ENCODE data around the gene OR10V1.

The OR10V1 gene

GRCh38 chr11:59756845-59757244, 43.2 kb upstream of the OR10V1 start:
- Histone ChIP-seq H3K36me3 (peaks cover 19% of the 10 kb centered on the region), H3K27ac (peak overlapping the region; percentile 99), H3K4me3 (ENCODE audit: low read depth in 1 of 2, low read length in 1 of 2) (peak overlapping the region; percentile 87 to 90), H3K9me3 (no peaks in the 10 kb centered on the region), H3K4me1 (ENCODE audit: control insufficient read depth in 1 of 2, insufficient read depth in 1 of 2, low read depth in 1 of 2, low read length in 1 of 2) (peaks cover 77 to 85% of the 10 kb centered on the region in 2 experiments), H3K27me3 (no peaks in the 10 kb centered on the region)
- TF ChIP-seq CTCF (IDR thresholded peaks at IDR 0.05) = peak; percentile 21

GRCh38 chr11:59756558-59756840, 42.9 kb upstream of the OR10V1 start:
- Histone ChIP-seq H3K36me3 (peaks cover 18% of the 10 kb centered on the region), H3K4me1 (ENCODE audit: control insufficient read depth in 1 of 2, insufficient read depth in 1 of 2, low read depth in 1 of 2, low read length in 1 of 2) (peaks cover 76 to 83% of the 10 kb centered on the region in 2 experiments), H3K27ac (peak overlapping the region; percentile 99), H3K9me3 (no peaks in the 10 kb centered on the region), H3K27me3 (no peaks in the 10 kb centered on the region), H3K4me3 (ENCODE audit: low read depth in 1 of 2, low read length in 1 of 2) (peak overlapping the region; percentile 87 to 90)
- TF ChIP-seq CTCF (IDR thresholded peaks at IDR 0.05) = no peak

- peaks cover 13% of the 10 kb centered on the region for H3K36me3 ChIP-seq
- H3K9me3 ChIP-seq = no peaks in the 10 kb centered on the region
- H3K4me3 ChIP-seq (ENCODE audit: low read depth in 1 of 2, low read length in 1 of 2) = peak overlapping the region; percentile 87 to 90
- no peak for TF ChIP-seq CTCF (IDR thresholded peaks at IDR 0.05)
- peaks cover 74 to 81% of the 10 kb centered on the region in 2 experiments for H3K4me1 ChIP-seq (ENCODE audit: control insufficient read depth in 1 of 2, insufficient read depth in 1 of 2, low read depth in 1 of 2, low read length in 1 of 2)
- no peaks in the 10 kb centered on the region for H3K27me3 ChIP-seq
- peak overlapping the region; percentile 99 for H3K27ac ChIP-seq
These were observed 42.3 kb upstream of the OR10V1 start for GRCh38 chr11:59755701-59756557.

GRCh38 chr11:59754859-59755700, 41.4 kb upstream of the OR10V1 start, which contains the start of gene STX3:
Gene STX3 (plus strand): TSS chr11:59755376. CDS start chr11:59755606, 230 bp downstream.
- Histone ChIP-seq H3K4me3 (ENCODE audit: low read depth in 1 of 2, low read length in 1 of 2) (peak within 1 kb of the TSS; percentile 87 to 90), H3K36me3 (peaks cover 8% of the 10 kb centered on the region), H3K27me3 (no peaks in the 10 kb centered on the region), H3K4me1 (ENCODE audit: control insufficient read depth in 1 of 2, insufficient read depth in 1 of 2, low read depth in 1 of 2, low read length in 1 of 2) (peaks cover 67 to 73% of the 10 kb centered on the region in 2 experiments), H3K9me3 (no peaks in the 10 kb centered on the region), H3K27ac (peak within 1 kb of the TSS; percentile 99)
- TF ChIP-seq CTCF (IDR thresholded peaks at IDR 0.05) = no peak

- no peak for TF ChIP-seq CTCF (IDR thresholded peaks at IDR 0.05)
- H3K27me3 ChIP-seq = no peaks in the 10 kb centered on the region
- peaks cover 8% of the 10 kb centered on the region for H3K36me3 ChIP-seq
- peaks cover 61 to 67% of the 10 kb centered on the region in 2 experiments for H3K4me1 ChIP-seq (ENCODE audit: control insufficient read depth in 1 of 2, insufficient read depth in 1 of 2, low read depth in 1 of 2, low read length in 1 of 2)
- H3K4me3 ChIP-seq (ENCODE audit: low read depth in 1 of 2, low read length in 1 of 2) = peak overlapping the region; percentile 87 to 90
- peak overlapping the region; percentile 99 for H3K27ac ChIP-seq
- no peaks in the 10 kb centered on the region for H3K9me3 ChIP-seq
These were observed 40.8 kb upstream of the OR10V1 start for GRCh38 chr11:59754494-59754858.
